ENCODE measurements around the gene CAPN7.

- TF ChIP-seq, protein P1, sequence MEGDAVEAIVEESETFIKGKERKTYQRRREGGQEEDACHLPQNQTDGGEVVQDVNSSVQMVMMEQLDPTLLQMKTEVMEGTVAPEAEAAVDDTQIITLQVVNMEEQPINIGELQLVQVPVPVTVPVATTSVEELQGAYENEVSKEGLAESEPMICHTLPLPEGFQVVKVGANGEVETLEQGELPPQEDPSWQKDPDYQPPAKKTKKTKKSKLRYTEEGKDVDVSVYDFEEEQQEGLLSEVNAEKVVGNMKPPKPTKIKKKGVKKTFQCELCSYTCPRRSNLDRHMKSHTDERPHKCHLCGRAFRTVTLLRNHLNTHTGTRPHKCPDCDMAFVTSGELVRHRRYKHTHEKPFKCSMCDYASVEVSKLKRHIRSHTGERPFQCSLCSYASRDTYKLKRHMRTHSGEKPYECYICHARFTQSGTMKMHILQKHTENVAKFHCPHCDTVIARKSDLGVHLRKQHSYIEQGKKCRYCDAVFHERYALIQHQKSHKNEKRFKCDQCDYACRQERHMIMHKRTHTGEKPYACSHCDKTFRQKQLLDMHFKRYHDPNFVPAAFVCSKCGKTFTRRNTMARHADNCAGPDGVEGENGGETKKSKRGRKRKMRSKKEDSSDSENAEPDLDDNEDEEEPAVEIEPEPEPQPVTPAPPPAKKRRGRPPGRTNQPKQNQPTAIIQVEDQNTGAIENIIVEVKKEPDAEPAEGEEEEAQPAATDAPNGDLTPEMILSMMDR (IDR thresholded peaks at IDR 0.05): no peak
- no peak for TF ChIP-seq EP300 (IDR thresholded peaks at IDR 0.05)
- no peak for TF ChIP-seq POLR2AphosphoS5 (IDR thresholded peaks at IDR 0.05)
These were observed 75.8 kb downstream of the CAPN7 start for GRCh38 chr3:15281817-15282216.

Measured in gastroesophageal sphincter (tissue), 3 donors.